ENCODE data around the gene SNX32. TPM values are rescaled to one million over a fixed set of nuclear protein-coding genes. Genes with fewer than 3 reads are reported as not detected.

Gene SNX32
- total RNA-seq, 1 experiment from 2014 or later, result not detected

DNA sequence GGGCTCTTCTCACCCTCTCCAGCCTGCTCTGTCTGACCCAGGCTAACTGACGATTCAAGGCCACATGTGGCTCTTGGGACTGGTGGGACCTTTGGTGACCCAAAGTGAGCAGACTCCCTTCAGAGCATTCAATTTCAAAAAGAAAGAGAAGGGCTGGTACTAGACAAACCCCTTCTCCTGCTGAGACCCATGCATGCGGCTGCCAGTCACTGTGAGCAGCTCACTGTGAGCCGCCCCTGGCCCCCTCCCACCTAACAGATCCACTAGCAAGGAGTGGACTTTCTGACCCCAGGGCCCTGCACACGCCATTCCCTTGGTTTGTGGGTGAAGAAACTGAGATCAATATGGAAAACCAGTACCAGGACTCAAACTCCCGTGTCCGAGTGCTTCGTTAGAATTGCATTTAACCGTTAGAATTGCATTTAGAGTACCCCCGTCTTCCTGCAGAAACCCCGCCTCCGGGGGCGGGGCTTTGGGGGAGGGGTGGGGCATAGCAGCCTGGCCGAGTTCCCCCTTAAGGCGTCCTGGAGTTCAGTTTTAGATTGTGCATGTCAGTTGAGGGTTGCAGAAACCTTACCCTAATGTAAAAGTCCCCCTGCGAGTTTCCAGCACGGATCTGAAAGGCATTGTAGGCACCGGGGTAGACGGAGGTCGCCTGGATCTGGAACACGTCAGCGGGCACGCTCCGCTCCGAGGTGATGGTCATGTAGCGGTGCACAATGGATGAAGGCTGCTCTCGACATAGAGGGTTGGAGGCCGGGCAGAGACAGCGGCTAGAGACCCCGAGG, 33.7 kb downstream of the SNX32 start:
- no peak overlapping the region for H3K9ac ChIP-seq (ENCODE audit: low read length)
- no peaks in the 10 kb centered on the region for H3K4me1 ChIP-seq (ENCODE audit: control insufficient read depth in 1 of 2, insufficient read depth in 2 of 2, low read length in 2 of 2)
- H3K27me3 ChIP-seq (ENCODE audit: insufficient read depth, low read length), result no peaks in the 10 kb centered on the region
- H3K27ac ChIP-seq (ENCODE audit: low read depth, low read length), result no peak overlapping the region
- CTCF ChIA-PET, result no interaction called here
- RAD21 ChIA-PET (ENCODE audit: low non-redundant PET in 1 of 2, low total read pairs in 2 of 2, uncharacterized antibody in 2 of 2, unreplicated experiment in 2 of 2), result no interaction called here
- no peaks in the 10 kb centered on the region for H4K20me1 ChIP-seq (ENCODE audit: insufficient read depth)
- DNase-seq (ENCODE audit: low read depth, low spot score) (no peak), ATAC-seq (no peak)
- no peak overlapping the region for H3K4me3 ChIP-seq (replicated peaks in 1 of 2; ENCODE audit: low read depth in 1 of 2, low read length in 2 of 2)
- POLR2A ChIA-PET, result interaction anchor here (4.8 kb wide), 1 partner anchor 8 kb away, joined by 36 read pairs; the partner anchor contains the start of genes CFL1 and MUS81
- H3K36me3 ChIP-seq (ENCODE audit: control insufficient read depth in 1 of 2, insufficient read depth in 2 of 2, low read length in 2 of 2), result peaks cover 7 to 13% of the 10 kb centered on the region in 2 experiments; a peak in 3 of 4 replicates
- H3K9me3 ChIP-seq (ENCODE audit: control insufficient read depth in 1 of 2, insufficient read depth in 1 of 2, low read depth in 1 of 2, low read length in 2 of 2), result no peaks in the 10 kb centered on the region
- peaks cover 4% of the 10 kb centered on the region; the same call in 1 of the 2 replicates for H3K79me2 ChIP-seq (ENCODE audit: insufficient read depth, low read length)
- H3K4me2 ChIP-seq (ENCODE audit: low read length), result no peak overlapping the region
- no peaks in the 10 kb centered on the region for H3K9me2 ChIP-seq (ENCODE audit: insufficient read depth)
- H2AFZ ChIP-seq (ENCODE audit: low read depth, low read length, poor library complexity, severe bottlenecking), result no peak overlapping the region
- BruUV-seq (replicated peaks), result no TSS peak
- intact Hi-C loops (cut with micrococcal nuclease), result no loop called here
- TF ChIP-seq, protein P1, sequence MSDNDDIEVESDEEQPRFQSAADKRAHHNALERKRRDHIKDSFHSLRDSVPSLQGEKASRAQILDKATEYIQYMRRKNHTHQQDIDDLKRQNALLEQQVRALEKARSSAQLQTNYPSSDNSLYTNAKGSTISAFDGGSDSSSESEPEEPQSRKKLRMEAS (IDR thresholded peaks at IDR 0.05), result no peak
- no peak for TF ChIP-seq EZH2phosphoT487 (IDR thresholded peaks at IDR 0.05; ENCODE audit: borderline replicate concordance)
- no peak for TF ChIP-seq CBX3 (IDR thresholded peaks at IDR 0.05; ENCODE audit: low read depth)
- no peak for TF ChIP-seq EGR1 (IDR thresholded peaks at IDR 0.05; ENCODE audit: low read depth)

DNA sequence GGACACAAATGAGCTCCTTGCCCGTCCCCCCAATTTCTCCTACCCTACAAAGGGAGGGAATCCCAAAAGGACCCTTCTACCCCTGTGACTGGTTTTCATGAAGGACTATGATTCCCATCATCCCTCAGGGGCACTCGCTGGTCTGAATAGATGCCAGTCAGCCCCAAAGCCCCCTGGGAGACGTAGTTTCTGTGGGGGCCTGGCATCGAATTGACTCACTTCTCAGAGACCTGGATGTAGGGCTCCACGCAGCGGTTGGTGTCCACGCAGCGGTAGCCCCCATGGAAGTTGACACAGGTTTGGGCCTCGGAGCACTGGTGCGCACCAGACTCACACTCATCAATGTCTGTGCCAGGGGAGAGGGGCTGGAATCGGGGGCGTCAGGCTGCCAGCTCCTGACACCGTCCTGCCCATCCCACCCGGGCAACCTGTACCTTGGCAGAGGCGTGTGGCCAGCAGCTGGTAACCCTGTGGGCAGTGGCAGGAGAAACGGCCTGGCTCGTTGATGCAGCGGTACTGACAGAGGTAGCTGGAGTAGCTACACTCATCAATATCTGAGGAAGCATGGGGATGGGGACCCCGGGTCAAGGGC, 34.4 kb downstream of the SNX32 start:
- TSS peak; percentile 2 for BruUV-seq (replicated peaks)
- H3K9ac ChIP-seq (ENCODE audit: low read length), result no peak overlapping the region
- intact Hi-C loops (cut with micrococcal nuclease), result no loop called here
- H3K27me3 ChIP-seq (ENCODE audit: insufficient read depth, low read length), result no peaks in the 10 kb centered on the region
- ChIA-PET CTCF (interaction anchor here (2.1 kb wide), 1 partner anchor 9 kb away, joined by 12 read pairs; the partner anchor contains the start of gene MUS81), POLR2A (interaction anchor here (1.1 to 4.8 kb wide), 3 partner anchors 8 to 22 kb away, joined by 5 to 36 read pairs (median 5); partner anchors contain the start of genes CCDC85B, CFL1 and MUS81), RAD21 (ENCODE audit: low non-redundant PET in 1 of 2, low total read pairs in 2 of 2, uncharacterized antibody in 2 of 2, unreplicated experiment in 2 of 2) (interaction anchor here in 1 of 2 experiments (0.5 kb wide), 1 partner anchor 50 kb away, joined by 3 read pairs; no protein-coding TSS in a partner anchor)
- no peak overlapping the region for H3K27ac ChIP-seq (ENCODE audit: low read depth, low read length)
- 0 out of 2 replicates have a peak, but pooled peaks have one; percentile 20 for ATAC-seq
- DNase-seq (ENCODE audit: low read depth, low spot score), result no peak
- no peak overlapping the region for H2AFZ ChIP-seq (ENCODE audit: low read depth, low read length, poor library complexity, severe bottlenecking)
- no peak for TF ChIP-seq ELF1 (IDR thresholded peaks at IDR 0.05; ENCODE audit: borderline replicate concordance, low read depth)
- 0 out of 2 replicates have a peak, but pooled peaks have one; percentile 12 for TF ChIP-seq POLR2AphosphoS5 (IDR thresholded peaks at IDR 0.05; ENCODE audit: low read depth, low read length)
- no peak for TF ChIP-seq POLR2A (IDR thresholded peaks at IDR 0.05; ENCODE audit: borderline replicate concordance, extremely low read depth, insufficient read depth, insufficient read length)
- no peak for TF ChIP-seq TCF7L2 (IDR thresholded peaks at IDR 0.05; ENCODE audit: borderline replicate concordance, extremely low read depth, insufficient read depth, insufficient read length)
- peaks cover 7 to 12% of the 10 kb centered on the region in 2 experiments; a peak in 3 of 4 replicates for H3K36me3 ChIP-seq (ENCODE audit: control insufficient read depth in 1 of 2, insufficient read depth in 2 of 2, low read length in 2 of 2)
- H3K9me2 ChIP-seq (ENCODE audit: insufficient read depth), result no peaks in the 10 kb centered on the region
- H3K79me2 ChIP-seq (ENCODE audit: insufficient read depth, low read length), result 0 out of 2 replicates have a peak, but pooled peaks cover under 1% of the 10 kb centered on the region
- no peaks in the 10 kb centered on the region for H4K20me1 ChIP-seq (ENCODE audit: insufficient read depth)
- no peak overlapping the region for H3K4me2 ChIP-seq (ENCODE audit: low read length)
- H3K4me1 ChIP-seq (ENCODE audit: control insufficient read depth in 1 of 2, insufficient read depth in 2 of 2, low read length in 2 of 2), result peaks cover 3 to 4% of the 10 kb centered on the region in 2 experiments; a peak in 2 of 4 replicates
- no peak overlapping the region for H3K4me3 ChIP-seq (replicated peaks in 1 of 2; ENCODE audit: low read depth in 1 of 2, low read length in 2 of 2)
- no peaks in the 10 kb centered on the region for H3K9me3 ChIP-seq (ENCODE audit: control insufficient read depth in 1 of 2, insufficient read depth in 1 of 2, low read depth in 1 of 2, low read length in 2 of 2)

All from HCT116 (cell line).